HepG2 (cell line): ENCODE data around the gene YPEL4. TPM values are rescaled to one million over a fixed set of nuclear protein-coding genes. Genes with fewer than 3 reads are reported as not detected.

Experiments
- ARHGAP35 ChIP-seq: sonication (generic); formaldehyde crosslinking; IDR thresholded peaks from 2 replicates; pipeline ENCODE4 v1.9.0; 2022; ENCODE audit warnings: mild to moderate bottlenecking, inconsistent platforms, moderate library complexity, missing genetic modification reagents, borderline replicate concordance
- EED ChIP-seq: sonication (generic); formaldehyde crosslinking; IDR thresholded peaks from 2 replicates; pipeline ENCODE4 v1.5.0; 2020; ENCODE audit warnings: mild to moderate bottlenecking, missing genetic modification reagents
- GPN1 ChIP-seq: sonication (generic); formaldehyde crosslinking; IDR thresholded peaks from 2 replicates; pipeline ENCODE4 v1.5.1; 2020; ENCODE audit warnings: missing genetic modification reagents, borderline replicate concordance
- ISX ChIP-seq: sonication (generic); formaldehyde crosslinking; conservative IDR thresholded peaks from 2 replicates; pipeline ENCODE4 v1.5.0; 2020; ENCODE audit warnings: missing genetic modification reagents
- SYNCRIP ChIP-seq: fragments of 200-400 bp; formaldehyde crosslinking; IDR thresholded peaks from 2 replicates; pipeline ENCODE4 v1.6.1; 2018; ENCODE audit warnings: mild to moderate bottlenecking, low read depth, low read length; ENCODE audit not compliant: insufficient read depth
- ZNF550 ChIP-seq: sonication (generic); formaldehyde crosslinking; IDR thresholded peaks from 2 replicates; pipeline ENCODE4 v1.4.0; 2020; ENCODE audit warnings: mild to moderate bottlenecking, missing genetic modification reagents, borderline replicate concordance
- ZNF768 ChIP-seq: sonication (generic); formaldehyde crosslinking; IDR thresholded peaks from 2 replicates; pipeline ENCODE4 v1.4.0; 2020; ENCODE audit warnings: missing genetic modification reagents
- ZNF839 ChIP-seq: sonication (generic); formaldehyde crosslinking; IDR thresholded peaks from 2 replicates; pipeline ENCODE4 v1.4.0; 2020; ENCODE audit warnings: missing genetic modification reagents, mild to moderate bottlenecking, borderline replicate concordance
- polyA plus RNA-seq, 8 experiments: library from polyadenylated mRNA; depleted of rRNA in 3 of 8; stranded (reverse) in 7 of 8; unstranded in 1 of 8; fragments of >200 nt; fragmentation: Illumina TruSeq in 4 of 8; extraction: Trizol in 4 of 8; gene quantifications; 2 replicates each; pipeline versions ENCODE4 v1.2.1 to v1.2.3, GENCODE V29; 2011 to 2016; ENCODE audit warnings: low read depth in 4 of 8, missing spikeins in 1 of 8, mixed read lengths in 1 of 8; ENCODE audit not compliant: insufficient read depth in 1 of 8
- total RNA-seq, 5 experiments: library from RNA; depleted of rRNA; stranded (reverse); fragments of >200 nt; fragmentation: Illumina TruSeq; extraction: Trizol; gene quantifications; 2 replicates each; pipeline ENCODE4 v1.2.3, GENCODE V29; 2016; ENCODE audit warnings: low read depth in 1 of 5
- TF ChIP-seq, protein P1 (sequence below): IDR thresholded peaks from 2 replicates; pipeline ENCODE4 v1.4.0; 2020; ENCODE audit warnings: mild to moderate bottlenecking, missing genetic modification reagents
- TF ChIP-seq, protein P2 (sequence below): sonication (generic); formaldehyde crosslinking; IDR thresholded peaks from 2 replicates; pipeline ENCODE4 v1.5.0; 2020; ENCODE audit warnings: missing genetic modification reagents, mild to moderate bottlenecking, borderline replicate concordance
- TF ChIP-seq, protein P3 (sequence below): sonication (generic); formaldehyde crosslinking; IDR thresholded peaks from 2 replicates; pipeline ENCODE4 v1.4.0; 2020; ENCODE audit warnings: missing genetic modification reagents; ENCODE audit errors: not compliant biosample characterization
- TF ChIP-seq, protein P4 (sequence below): sonication (generic); formaldehyde crosslinking; IDR thresholded peaks from 2 replicates; pipeline ENCODE4 v1.4.0; 2020; ENCODE audit warnings: mild to moderate bottlenecking, low read depth, missing genetic modification reagents
- TF ChIP-seq, protein P5 (sequence below): sonication (generic); formaldehyde crosslinking; IDR thresholded peaks from 2 replicates; pipeline ENCODE4 v1.5.1; 2020; ENCODE audit warnings: mild to moderate bottlenecking, missing genetic modification reagents, moderate library complexity
- TF ChIP-seq, protein P6 (sequence below): fragments of 450-650 bp; IDR thresholded peaks from 2 replicates; pipeline ENCODE4 v1.6.1; 2016
- TF ChIP-seq, protein P7 (sequence below): sonication (generic); formaldehyde crosslinking; IDR thresholded peaks from 2 replicates; pipeline ENCODE4 v1.4.0; 2020; ENCODE audit warnings: missing genetic modification reagents, borderline replicate concordance

The YPEL4 gene
- total and polyA plus RNA-seq, 2 of the 13 experiments (the other 11 are each of a cell fraction or from before 2014, with no cell fraction given) = 0.04 TPM; not detected in 1

DNA sequence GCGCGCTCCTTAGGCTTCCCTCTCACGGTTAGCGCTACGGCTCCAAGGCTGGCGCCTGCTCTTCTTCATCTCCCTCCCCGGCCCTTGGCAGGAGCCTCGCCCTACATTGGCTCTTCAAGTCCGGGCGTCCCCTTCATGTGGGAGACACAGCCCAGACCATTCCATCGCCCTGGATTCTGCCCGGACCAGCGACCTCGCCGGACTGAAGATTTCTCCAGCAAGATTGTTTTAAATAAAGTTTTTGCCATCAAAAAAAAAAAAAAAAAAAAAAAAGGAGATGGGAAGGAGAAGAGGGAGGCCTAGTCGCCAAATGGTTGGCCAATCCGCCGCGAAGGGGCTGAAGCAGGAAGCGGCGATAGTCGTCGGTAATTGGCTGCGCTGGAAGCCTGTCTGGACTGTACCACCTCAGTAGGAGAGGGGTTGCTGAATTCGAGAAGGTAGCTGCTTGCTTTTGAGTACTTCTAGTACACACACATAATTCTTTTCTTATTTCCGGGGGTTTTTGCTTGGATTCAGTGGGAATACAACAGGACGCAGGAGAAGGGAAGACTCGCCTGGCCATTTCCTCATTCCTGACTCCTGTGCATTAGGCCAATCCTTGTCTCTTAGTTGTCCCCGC, 17.5 kb upstream of the YPEL4 start (continued):
- TF ChIP-seq, protein P1, sequence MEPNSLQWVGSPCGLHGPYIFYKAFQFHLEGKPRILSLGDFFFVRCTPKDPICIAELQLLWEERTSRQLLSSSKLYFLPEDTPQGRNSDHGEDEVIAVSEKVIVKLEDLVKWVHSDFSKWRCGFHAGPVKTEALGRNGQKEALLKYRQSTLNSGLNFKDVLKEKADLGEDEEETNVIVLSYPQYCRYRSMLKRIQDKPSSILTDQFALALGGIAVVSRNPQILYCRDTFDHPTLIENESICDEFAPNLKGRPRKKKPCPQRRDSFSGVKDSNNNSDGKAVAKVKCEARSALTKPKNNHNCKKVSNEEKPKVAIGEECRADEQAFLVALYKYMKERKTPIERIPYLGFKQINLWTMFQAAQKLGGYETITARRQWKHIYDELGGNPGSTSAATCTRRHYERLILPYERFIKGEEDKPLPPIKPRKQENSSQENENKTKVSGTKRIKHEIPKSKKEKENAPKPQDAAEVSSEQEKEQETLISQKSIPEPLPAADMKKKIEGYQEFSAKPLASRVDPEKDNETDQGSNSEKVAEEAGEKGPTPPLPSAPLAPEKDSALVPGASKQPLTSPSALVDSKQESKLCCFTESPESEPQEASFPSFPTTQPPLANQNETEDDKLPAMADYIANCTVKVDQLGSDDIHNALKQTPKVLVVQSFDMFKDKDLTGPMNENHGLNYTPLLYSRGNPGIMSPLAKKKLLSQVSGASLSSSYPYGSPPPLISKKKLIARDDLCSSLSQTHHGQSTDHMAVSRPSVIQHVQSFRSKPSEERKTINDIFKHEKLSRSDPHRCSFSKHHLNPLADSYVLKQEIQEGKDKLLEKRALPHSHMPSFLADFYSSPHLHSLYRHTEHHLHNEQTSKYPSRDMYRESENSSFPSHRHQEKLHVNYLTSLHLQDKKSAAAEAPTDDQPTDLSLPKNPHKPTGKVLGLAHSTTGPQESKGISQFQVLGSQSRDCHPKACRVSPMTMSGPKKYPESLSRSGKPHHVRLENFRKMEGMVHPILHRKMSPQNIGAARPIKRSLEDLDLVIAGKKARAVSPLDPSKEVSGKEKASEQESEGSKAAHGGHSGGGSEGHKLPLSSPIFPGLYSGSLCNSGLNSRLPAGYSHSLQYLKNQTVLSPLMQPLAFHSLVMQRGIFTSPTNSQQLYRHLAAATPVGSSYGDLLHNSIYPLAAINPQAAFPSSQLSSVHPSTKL = no peak
- no peak for TF ChIP-seq SYNCRIP
- no peak; the same call in 1 of the 2 replicates for TF ChIP-seq ARHGAP35 (CRISPR knock-in tag)
- TF ChIP-seq, protein P2, sequence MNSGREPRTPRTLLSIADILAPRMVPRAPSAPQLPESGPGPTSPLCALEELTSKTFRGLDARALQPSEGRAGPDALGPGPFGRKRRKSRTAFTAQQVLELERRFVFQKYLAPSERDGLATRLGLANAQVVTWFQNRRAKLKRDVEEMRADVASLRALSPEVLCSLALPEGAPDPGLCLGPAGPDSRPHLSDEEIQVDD (CRISPR knock-in tag) = 0 out of 2 replicates have a peak, but pooled peaks have one; percentile 42
- TF ChIP-seq, protein P3, sequence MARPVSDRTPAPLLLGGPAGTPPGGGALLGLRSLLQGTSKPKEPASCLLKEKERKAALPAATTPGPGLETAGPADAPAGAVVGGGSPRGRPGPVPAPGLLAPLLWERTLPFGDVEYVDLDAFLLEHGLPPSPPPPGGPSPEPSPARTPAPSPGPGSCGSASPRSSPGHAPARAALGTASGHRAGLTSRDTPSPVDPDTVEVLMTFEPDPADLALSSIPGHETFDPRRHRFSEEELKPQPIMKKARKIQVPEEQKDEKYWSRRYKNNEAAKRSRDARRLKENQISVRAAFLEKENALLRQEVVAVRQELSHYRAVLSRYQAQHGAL = no peak
- no peak; the same call in 1 of the 2 replicates for TF ChIP-seq ISX (CRISPR knock-in tag)
- TF ChIP-seq, protein P4, sequence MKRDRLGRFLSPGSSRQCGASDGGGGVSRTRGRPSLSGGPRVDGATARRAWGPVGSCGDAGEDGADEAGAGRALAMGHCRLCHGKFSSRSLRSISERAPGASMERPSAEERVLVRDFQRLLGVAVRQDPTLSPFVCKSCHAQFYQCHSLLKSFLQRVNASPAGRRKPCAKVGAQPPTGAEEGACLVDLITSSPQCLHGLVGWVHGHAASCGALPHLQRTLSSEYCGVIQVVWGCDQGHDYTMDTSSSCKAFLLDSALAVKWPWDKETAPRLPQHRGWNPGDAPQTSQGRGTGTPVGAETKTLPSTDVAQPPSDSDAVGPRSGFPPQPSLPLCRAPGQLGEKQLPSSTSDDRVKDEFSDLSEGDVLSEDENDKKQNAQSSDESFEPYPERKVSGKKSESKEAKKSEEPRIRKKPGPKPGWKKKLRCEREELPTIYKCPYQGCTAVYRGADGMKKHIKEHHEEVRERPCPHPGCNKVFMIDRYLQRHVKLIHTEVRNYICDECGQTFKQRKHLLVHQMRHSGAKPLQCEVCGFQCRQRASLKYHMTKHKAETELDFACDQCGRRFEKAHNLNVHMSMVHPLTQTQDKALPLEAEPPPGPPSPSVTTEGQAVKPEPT (CRISPR knock-in tag) = no peak
- no peak for TF ChIP-seq EED
- no peak for TF ChIP-seq ZNF839 (CRISPR knock-in tag)
- TF ChIP-seq, protein P5, sequence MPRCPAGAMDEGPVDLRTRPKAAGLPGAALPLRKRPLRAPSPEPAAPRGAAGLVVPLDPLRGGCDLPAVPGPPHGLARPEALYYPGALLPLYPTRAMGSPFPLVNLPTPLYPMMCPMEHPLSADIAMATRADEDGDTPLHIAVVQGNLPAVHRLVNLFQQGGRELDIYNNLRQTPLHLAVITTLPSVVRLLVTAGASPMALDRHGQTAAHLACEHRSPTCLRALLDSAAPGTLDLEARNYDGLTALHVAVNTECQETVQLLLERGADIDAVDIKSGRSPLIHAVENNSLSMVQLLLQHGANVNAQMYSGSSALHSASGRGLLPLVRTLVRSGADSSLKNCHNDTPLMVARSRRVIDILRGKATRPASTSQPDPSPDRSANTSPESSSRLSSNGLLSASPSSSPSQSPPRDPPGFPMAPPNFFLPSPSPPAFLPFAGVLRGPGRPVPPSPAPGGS (CRISPR knock-in tag) = no peak
- no peak for TF ChIP-seq GPN1 (CRISPR knock-in tag)
- TF ChIP-seq, protein P6, sequence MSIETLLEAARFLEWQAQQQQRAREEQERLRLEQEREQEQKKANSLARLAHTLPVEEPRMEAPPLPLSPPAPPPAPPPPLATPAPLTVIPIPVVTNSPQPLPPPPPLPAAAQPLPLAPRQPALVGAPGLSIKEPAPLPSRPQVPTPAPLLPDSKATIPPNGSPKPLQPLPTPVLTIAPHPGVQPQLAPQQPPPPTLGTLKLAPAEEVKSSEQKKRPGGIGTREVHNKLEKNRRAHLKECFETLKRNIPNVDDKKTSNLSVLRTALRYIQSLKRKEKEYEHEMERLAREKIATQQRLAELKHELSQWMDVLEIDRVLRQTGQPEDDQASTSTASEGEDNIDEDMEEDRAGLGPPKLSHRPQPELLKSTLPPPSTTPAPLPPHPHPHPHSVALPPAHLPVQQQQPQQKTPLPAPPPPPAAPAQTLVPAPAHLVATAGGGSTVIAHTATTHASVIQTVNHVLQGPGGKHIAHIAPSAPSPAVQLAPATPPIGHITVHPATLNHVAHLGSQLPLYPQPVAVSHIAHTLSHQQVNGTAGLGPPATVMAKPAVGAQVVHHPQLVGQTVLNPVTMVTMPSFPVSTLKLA = peak; percentile 72
- TF ChIP-seq, protein P7, sequence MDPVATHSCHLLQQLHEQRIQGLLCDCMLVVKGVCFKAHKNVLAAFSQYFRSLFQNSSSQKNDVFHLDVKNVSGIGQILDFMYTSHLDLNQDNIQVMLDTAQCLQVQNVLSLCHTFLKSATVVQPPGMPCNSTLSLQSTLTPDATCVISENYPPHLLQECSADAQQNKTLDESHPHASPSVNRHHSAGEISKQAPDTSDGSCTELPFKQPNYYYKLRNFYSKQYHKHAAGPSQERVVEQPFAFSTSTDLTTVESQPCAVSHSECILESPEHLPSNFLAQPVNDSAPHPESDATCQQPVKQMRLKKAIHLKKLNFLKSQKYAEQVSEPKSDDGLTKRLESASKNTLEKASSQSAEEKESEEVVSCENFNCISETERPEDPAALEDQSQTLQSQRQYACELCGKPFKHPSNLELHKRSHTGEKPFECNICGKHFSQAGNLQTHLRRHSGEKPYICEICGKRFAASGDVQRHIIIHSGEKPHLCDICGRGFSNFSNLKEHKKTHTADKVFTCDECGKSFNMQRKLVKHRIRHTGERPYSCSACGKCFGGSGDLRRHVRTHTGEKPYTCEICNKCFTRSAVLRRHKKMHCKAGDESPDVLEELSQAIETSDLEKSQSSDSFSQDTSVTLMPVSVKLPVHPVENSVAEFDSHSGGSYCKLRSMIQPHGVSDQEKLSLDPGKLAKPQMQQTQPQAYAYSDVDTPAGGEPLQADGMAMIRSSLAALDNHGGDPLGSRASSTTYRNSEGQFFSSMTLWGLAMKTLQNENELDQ (CRISPR knock-in tag) = no peak
- TF ChIP-seq ZNF550 = no peak
- peak; percentile 45; the same call in 1 of the 2 replicates for TF ChIP-seq ZNF768 (CRISPR knock-in tag)
